Measurements from ENCODE around the gene NKD1.

NKD1 gene

GRCh38 chr16:50583211-50583610 lies 35.0 kb downstream of the NKD1 start:
- DNase-seq = no peak

GRCh38 chr16:50584033-50584722 lies 36.0 kb downstream of the NKD1 start:
- DNase-seq = no peak

GRCh38 chr16:50585331-50585776 lies 37.2 kb downstream of the NKD1 start:
- DNase-seq = no peak

- no peak for DNase-seq
Measured at GRCh38 chr16:50587543-50587942, 39.3 kb downstream of the NKD1 start.

GRCh38 chr16:50588276-50588675 lies 40.1 kb downstream of the NKD1 start:
- no peak for DNase-seq

- no peak for DNase-seq
Measured at GRCh38 chr16:50591209-50591608, 43.0 kb downstream of the NKD1 start.

- DNase-seq = no peak
Measured at GRCh38 chr16:50591800-50592771, 43.9 kb downstream of the NKD1 start.

GRCh38 chr16:50592996-50593395 lies 44.8 kb downstream of the NKD1 start:
- no peak for DNase-seq

GRCh38 chr16:50593410-50594150 lies 45.4 kb downstream of the NKD1 start:
- DNase-seq = no peak

GRCh38 chr16:50594308-50595260 lies 46.4 kb downstream of the NKD1 start:
- no peak for DNase-seq

GRCh38 chr16:50595859-50596258 lies 47.7 kb downstream of the NKD1 start:
- DNase-seq = no peak

GRCh38 chr16:50596762-50597450 lies 48.7 kb downstream of the NKD1 start:
- DNase-seq = no peak

- no peak for DNase-seq
Measured at GRCh38 chr16:50597563-50598255, 49.5 kb downstream of the NKD1 start.

GRCh38 chr16:50598256-50598894 lies 50.2 kb downstream of the NKD1 start:
- no peak for DNase-seq

- no peak for DNase-seq
Measured at GRCh38 chr16:50598936-50599361, 50.8 kb downstream of the NKD1 start.

- no peak for DNase-seq
Measured at GRCh38 chr16:50599494-50599893, 51.3 kb downstream of the NKD1 start.

GRCh38 chr16:50600582-50601283 lies 52.5 kb downstream of the NKD1 start:
- no peak for DNase-seq

- DNase-seq = no peak
Measured at GRCh38 chr16:50601341-50601740, 53.1 kb downstream of the NKD1 start.

- DNase-seq = no peak
Measured at GRCh38 chr16:50602126-50602525, 53.9 kb downstream of the NKD1 start.
